GM12892 (cell line): ENCODE data around the gene PPP1R9A.

ENCODE experiments used
- POLR2A ChIP-seq: IDR thresholded peaks from 2 replicates; pipeline ENCODE4 v1.6.1; 2011; ENCODE audit warnings: low read depth, low read length, control low read depth
- POLR2AphosphoS5 ChIP-seq: IDR thresholded peaks from 2 replicates; pipeline ENCODE4 v1.6.1; 2011; ENCODE audit warnings: low read depth, low read length, control low read depth
- TAF1 ChIP-seq: IDR thresholded peaks from 2 replicates; pipeline ENCODE4 v1.6.1; 2011; ENCODE audit warnings: low read depth, mild to moderate bottlenecking, control low read depth, low read length, borderline replicate concordance

DNA sequence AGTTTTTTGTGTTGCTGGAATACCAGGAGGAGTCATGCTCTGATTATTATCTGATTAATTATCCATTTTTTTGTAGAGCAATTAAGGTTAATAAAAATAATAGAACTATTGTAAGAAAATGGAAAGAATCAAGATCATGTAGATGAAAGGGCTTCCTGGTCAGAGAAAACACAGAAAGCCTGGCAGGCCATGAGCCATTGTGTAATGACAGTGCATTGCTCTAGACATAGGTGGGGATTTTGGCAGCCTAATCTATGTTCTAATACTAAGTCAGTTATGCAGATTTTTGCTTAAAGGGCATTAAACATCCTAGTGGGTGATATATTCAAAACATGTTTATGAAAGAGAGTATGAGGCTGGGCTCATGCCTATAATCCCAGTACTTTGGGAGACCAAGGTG lies 198.2 kb downstream of the PPP1R9A start:
- TF ChIP-seq POLR2A (no peak), POLR2AphosphoS5 (no peak), TAF1 (no peak)
